Caco-2 (cell line): Measurements from ENCODE around the gene TMEM236. TPM values are rescaled to one million over a fixed set of nuclear protein-coding genes. Genes with fewer than 3 reads are reported as not detected.

Experiments
- BruUV-seq: library from RNA; stranded (reverse); fragments of 400-500 nt; replicated peaks from 2 replicates; lab custom pipeline; 2021; lab: Mats Ljungman, UMichigan
- CTCF ChIA-PET: fragments of 300-600 bp; sonication (Branson Sonifier 250); formaldehyde crosslinking; loops from one replicate; lab custom pipeline; 2022; ENCODE audit warnings: antibody characterized with exemption; lab: Charles Lee
- POLR2A ChIA-PET: fragments of 300-600 bp; sonication (Branson Sonifier 250); formaldehyde crosslinking; loops from one replicate; lab custom pipeline; 2022; ENCODE audit warnings: antibody characterized with exemption; lab: Charles Lee
- DNase-seq, 2 experiments: peaks; one replicate each; pipeline versions ENCODE4 v3.0.0 to v3.0.0-alpha.2; 2020 to 2022
- H3K27me3 ChIP-seq: replicated peaks from 2 replicates; pipeline ENCODE4 v1.6.0; 2011; ENCODE audit warnings: low read length; ENCODE audit not compliant: control insufficient read depth, insufficient read depth
- H3K36me3 ChIP-seq: 2 replicates; pipeline ENCODE4 v1.5.1; 2011; ENCODE audit warnings: low read length; ENCODE audit not compliant: control insufficient read depth, insufficient read depth
- H3K4me1 ChIP-seq: fragments of 250-450 bp; sonication (Bioruptor Pico); 2 replicates; pipeline ENCODE4 v1.5.1; 2020; ENCODE audit warnings: mild to moderate bottlenecking
- H3K4me3 ChIP-seq: 2 replicates; pipeline ENCODE4 v1.5.1; 2011; ENCODE audit warnings: low read depth, mild to moderate bottlenecking, control low read depth, low read length
- H3K9me3 ChIP-seq: fragments of 250-450 bp; sonication (Bioruptor Pico); 2 replicates; pipeline ENCODE4 v1.5.1; 2020; ENCODE audit warnings: mild to moderate bottlenecking, moderate library complexity
- H3K27ac Mint-ChIP-seq: one replicate; pipeline ENCODE4 v1.8.0; 2022; ENCODE audit warnings: mixed read lengths; ENCODE audit not compliant: unreplicated experiment
- H3K27me3 Mint-ChIP-seq: one replicate; pipeline ENCODE4 v1.8.0; 2022; ENCODE audit warnings: mixed read lengths; ENCODE audit not compliant: insufficient read depth, unreplicated experiment
- H3K36me3 Mint-ChIP-seq: one replicate; pipeline ENCODE4 v1.8.0; 2022; ENCODE audit warnings: mild to moderate bottlenecking, mixed read lengths; ENCODE audit not compliant: insufficient read depth, unreplicated experiment
- H3K4me1 Mint-ChIP-seq: one replicate; pipeline ENCODE4 v1.8.0; 2022; ENCODE audit warnings: low read depth, mixed read lengths; ENCODE audit not compliant: unreplicated experiment
- H3K4me3 Mint-ChIP-seq: one replicate; pipeline ENCODE4 v1.8.0; 2022; ENCODE audit warnings: mild to moderate bottlenecking, moderate library complexity, mixed read lengths; ENCODE audit not compliant: unreplicated experiment
- H3K9me3 Mint-ChIP-seq: one replicate; pipeline ENCODE4 v1.8.0; 2022; ENCODE audit warnings: mixed read lengths; ENCODE audit not compliant: unreplicated experiment
- intact Hi-C: fragments of 100-400 bp; cut with micrococcal nuclease; formaldehyde crosslinking; loops from one replicate; pipeline ENCODE4 v1.10.0; 2022; ENCODE audit not compliant: unreplicated experiment
- total RNA-seq: library from RNA; stranded (reverse); gene quantifications from 2 replicates; pipeline ENCODE4 v1.2.3, GENCODE V29; 2022
- TF ChIP-seq, protein P1 (sequence below), 2 experiments: fragments of 200-600 bp in 1 of 2; IDR thresholded peaks; 1 replicate in 1 of 2; 2 replicates in 1 of 2; pipeline versions ENCODE4 v1.5.1 to v1.8.0; 2011 to 2022; ENCODE audit warnings: antibody characterized with exemption in 1 of 2, control low read depth in 1 of 2, inconsistent platforms in 1 of 2, low read depth in 1 of 2, low read length in 1 of 2, mild to moderate bottlenecking in 1 of 2, moderate library complexity in 1 of 2; ENCODE audit not compliant: insufficient read depth in 1 of 2, severe bottlenecking in 1 of 2, unreplicated experiment in 1 of 2

The TMEM236 gene
- total RNA-seq, 1 experiment from 2014 or later: 0.64 TPM

DNA sequence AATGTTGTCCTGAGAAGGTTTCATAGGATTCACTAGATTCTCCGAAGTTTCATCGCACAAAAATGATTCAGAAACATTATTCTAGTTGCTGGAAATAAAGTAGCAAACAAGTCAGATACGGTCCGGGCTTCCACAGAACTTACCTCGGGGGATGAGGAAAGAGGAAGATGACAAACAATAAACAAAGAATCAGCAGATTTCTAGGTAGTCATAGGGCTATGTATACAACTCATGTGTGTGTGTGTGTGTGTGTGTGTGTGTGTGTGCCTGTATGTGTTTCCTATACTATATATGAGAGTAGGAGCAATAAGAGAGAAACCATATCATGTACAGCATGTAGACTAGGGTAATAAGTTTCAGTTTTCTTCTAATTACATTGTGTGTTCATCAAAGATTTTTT, 16.5 kb downstream of the TMEM236 start:
- BruUV-seq: no TSS peak
- intact Hi-C loops: no loop called here
- peaks cover 7% of the 10 kb centered on the region for H3K4me1 Mint-ChIP-seq

DNA sequence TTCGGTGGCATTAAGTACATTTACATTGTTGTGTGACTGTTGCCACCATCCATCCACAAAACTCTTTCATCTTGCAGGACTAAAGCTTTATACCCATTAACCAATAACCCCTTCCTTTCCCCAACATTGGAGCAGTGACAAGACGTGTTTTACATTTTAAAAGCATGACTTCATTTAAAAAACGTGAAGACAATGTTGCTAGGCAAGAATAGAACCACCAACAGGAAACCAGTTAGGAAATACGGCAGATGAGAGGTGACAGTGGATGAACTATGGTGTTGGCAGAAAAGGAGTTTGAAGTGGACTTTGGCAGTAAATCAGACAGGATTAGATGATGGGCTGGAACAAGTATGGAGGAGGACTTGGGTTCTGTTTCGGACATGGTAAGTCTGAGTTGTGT, 17.0 kb downstream of the TMEM236 start:
- ChIA-PET POLR2A (no interaction called here), CTCF (no interaction called here)
- Mint-ChIP-seq H3K27me3 (no peaks in the 10 kb centered on the region), H3K27ac (no peak overlapping the region), H3K4me3 (no peak overlapping the region), H3K4me1 (peaks cover 7% of the 10 kb centered on the region), H3K36me3 (no peaks in the 10 kb centered on the region), H3K9me3 (no peaks in the 10 kb centered on the region)
- no peaks in the 10 kb centered on the region for H3K36me3 ChIP-seq
- no peaks in the 10 kb centered on the region for H3K9me3 ChIP-seq
- H3K4me3 ChIP-seq: no peak overlapping the region
- TF ChIP-seq, protein P1, sequence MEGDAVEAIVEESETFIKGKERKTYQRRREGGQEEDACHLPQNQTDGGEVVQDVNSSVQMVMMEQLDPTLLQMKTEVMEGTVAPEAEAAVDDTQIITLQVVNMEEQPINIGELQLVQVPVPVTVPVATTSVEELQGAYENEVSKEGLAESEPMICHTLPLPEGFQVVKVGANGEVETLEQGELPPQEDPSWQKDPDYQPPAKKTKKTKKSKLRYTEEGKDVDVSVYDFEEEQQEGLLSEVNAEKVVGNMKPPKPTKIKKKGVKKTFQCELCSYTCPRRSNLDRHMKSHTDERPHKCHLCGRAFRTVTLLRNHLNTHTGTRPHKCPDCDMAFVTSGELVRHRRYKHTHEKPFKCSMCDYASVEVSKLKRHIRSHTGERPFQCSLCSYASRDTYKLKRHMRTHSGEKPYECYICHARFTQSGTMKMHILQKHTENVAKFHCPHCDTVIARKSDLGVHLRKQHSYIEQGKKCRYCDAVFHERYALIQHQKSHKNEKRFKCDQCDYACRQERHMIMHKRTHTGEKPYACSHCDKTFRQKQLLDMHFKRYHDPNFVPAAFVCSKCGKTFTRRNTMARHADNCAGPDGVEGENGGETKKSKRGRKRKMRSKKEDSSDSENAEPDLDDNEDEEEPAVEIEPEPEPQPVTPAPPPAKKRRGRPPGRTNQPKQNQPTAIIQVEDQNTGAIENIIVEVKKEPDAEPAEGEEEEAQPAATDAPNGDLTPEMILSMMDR (IDR thresholded peaks at IDR 0.05; ENCODE audit: insufficient read depth in 1 of 2, low read depth in 1 of 2, low read length in 1 of 2, severe bottlenecking in 1 of 2, unreplicated experiment in 1 of 2): no peak
- no peaks in the 10 kb centered on the region for H3K27me3 ChIP-seq
- intact Hi-C loops: no loop called here
- H3K4me1 ChIP-seq: no peaks in the 10 kb centered on the region
- no TSS peak for BruUV-seq
- DNase-seq: no peak

More for the DNA sequence above, 16.5 kb downstream of the TMEM236 start:
- H3K9me3 Mint-ChIP-seq: no peaks in the 10 kb centered on the region
- no peak overlapping the region for H3K4me3 ChIP-seq
- H3K36me3 Mint-ChIP-seq: no peaks in the 10 kb centered on the region
- TF ChIP-seq, protein P1 (IDR thresholded peaks at IDR 0.05; ENCODE audit: insufficient read depth in 1 of 2, low read depth in 1 of 2, low read length in 1 of 2, severe bottlenecking in 1 of 2, unreplicated experiment in 1 of 2): no peak
- POLR2A ChIA-PET: no interaction called here
- no peak for DNase-seq
- H3K4me3 Mint-ChIP-seq: no peak overlapping the region
- H3K4me1 ChIP-seq: no peaks in the 10 kb centered on the region
- CTCF ChIA-PET: no interaction called here
- no peaks in the 10 kb centered on the region for H3K27me3 ChIP-seq
- H3K36me3 ChIP-seq: no peaks in the 10 kb centered on the region
- no peaks in the 10 kb centered on the region for H3K9me3 ChIP-seq
- no peak overlapping the region for H3K27ac Mint-ChIP-seq
- no peaks in the 10 kb centered on the region for H3K27me3 Mint-ChIP-seq

DNA sequence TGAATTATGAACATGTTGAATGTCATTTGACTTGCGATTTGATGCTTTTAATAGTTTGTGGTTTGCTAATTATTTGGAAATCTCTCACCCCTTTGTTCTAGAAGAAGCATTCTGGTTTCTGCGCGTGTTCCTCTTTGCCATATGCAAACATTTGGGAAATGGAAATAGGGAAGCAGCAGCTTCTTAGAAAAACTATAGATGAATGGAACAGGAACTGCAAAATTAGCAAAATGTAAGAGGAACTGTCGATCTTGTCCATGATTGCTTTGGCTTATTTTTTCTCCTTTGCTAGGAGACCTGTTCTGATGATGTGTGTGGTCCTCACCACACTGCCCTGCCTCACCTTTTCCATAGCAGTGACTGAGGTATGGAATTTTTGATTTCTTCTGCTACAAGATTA, 19.0 kb downstream of the TMEM236 start:
- Mint-ChIP-seq H3K4me1 (peaks cover 7% of the 10 kb centered on the region), H3K27ac (no peak overlapping the region), H3K27me3 (peaks cover 2% of the 10 kb centered on the region), H3K9me3 (no peaks in the 10 kb centered on the region), H3K4me3 (no peak overlapping the region), H3K36me3 (no peaks in the 10 kb centered on the region)
- Histone ChIP-seq H3K36me3 (no peaks in the 10 kb centered on the region), H3K9me3 (no peaks in the 10 kb centered on the region), H3K27me3 (no peaks in the 10 kb centered on the region), H3K4me1 (no peaks in the 10 kb centered on the region), H3K4me3 (no peak overlapping the region)
- ChIA-PET CTCF (no interaction called here), POLR2A (no interaction called here)
- no TSS peak for BruUV-seq
- intact Hi-C loops: no loop called here
- TF ChIP-seq, protein P1 (IDR thresholded peaks at IDR 0.05; ENCODE audit: insufficient read depth in 1 of 2, low read depth in 1 of 2, low read length in 1 of 2, severe bottlenecking in 1 of 2, unreplicated experiment in 1 of 2): no peak
- no peak for DNase-seq
